GDM1 (cell line): Measurements from ENCODE around the gene S100A12.
A peak's percentile ranks its signal among the peaks of the same experiment; 100 is the strongest.

ENCODE experiments used
- DNase-seq: peaks from one replicate; lab custom pipeline; 2025; lab: John Stamatoyannopoulos, UW

The S100A12 gene

DNA sequence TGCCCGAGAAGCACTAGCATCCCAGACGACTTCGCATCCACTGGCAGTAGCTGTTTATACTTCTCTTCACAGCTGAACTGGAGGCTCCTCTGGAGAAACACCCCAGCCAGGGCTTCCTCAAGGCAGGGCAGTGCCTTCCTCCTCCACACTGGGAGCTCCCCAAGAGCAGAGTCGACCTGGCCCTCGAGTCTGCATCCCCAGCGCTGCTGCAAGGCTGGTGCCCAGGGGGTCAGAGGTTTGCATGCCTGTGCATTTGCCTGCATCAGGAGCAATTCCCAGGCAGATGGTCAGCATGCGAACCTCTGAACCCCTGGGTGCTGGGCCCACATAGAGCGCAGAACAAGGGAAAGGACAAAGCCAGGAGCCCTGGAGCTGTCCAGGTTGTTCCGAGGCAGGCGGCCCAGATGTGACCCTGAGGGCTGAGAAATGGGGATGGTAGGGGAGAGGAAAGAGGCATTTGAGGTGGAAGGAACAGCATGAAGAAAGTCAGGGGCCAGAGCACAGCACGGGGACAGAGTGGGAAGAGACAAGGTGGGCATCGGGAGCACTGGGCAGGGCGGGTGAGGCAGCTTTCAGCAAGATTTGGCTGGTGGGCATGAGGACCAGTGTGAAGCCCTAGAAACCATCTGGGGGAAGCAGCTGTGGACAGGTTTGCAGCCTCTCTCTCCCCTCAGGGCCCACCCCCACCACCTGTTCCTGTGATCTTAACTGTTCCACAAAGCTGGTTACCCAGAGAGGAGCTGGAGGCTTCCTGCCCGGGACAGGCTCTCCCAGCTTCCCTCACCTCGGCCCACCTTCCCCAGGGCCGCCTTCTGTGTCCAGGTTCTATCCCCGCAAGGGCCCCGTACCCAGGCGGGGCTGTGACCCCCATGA is 21.9 kb upstream of the S100A12 start:
- no peak for DNase-seq

DNA sequence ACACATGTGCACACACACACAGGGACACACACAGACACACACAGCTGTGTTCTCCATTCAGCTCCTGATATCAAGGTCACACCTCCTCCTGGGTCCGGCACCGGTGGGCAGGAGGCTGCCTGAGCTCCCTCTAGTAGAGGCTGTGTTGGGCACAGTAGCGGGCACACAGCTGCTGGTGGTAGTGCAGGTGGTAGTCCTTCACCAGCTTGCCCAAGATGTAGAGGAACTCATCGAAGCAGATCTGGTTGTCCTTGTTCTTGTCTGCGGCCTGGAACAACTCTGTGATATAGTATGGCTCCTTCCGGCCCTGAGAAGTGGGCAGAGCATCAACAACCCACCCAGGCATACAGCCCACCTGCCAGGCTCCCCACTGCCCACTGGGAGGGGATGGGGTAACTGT is 21.0 kb upstream of the S100A12 start:
- no peak for DNase-seq

DNA sequence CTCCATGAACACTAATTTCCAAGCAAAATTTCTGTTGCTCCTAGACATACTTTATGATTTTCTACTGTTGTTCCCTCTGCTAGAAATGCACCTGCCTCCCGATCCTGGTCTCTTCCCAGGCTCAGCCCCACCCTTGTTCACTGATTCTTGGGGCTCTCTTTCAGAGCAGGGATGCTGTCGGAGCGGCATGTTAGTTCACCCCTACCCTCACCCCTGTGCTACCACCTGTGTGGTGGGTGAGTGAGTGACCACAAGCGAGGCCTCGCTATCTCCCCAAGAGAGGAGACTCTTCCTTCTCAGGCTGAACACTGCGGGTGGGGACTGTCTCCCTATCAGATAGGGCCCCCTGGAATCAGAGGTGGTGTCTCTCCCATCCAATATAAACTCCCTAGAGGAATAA is 20.4 kb upstream of the S100A12 start:
- no peak for DNase-seq

DNA sequence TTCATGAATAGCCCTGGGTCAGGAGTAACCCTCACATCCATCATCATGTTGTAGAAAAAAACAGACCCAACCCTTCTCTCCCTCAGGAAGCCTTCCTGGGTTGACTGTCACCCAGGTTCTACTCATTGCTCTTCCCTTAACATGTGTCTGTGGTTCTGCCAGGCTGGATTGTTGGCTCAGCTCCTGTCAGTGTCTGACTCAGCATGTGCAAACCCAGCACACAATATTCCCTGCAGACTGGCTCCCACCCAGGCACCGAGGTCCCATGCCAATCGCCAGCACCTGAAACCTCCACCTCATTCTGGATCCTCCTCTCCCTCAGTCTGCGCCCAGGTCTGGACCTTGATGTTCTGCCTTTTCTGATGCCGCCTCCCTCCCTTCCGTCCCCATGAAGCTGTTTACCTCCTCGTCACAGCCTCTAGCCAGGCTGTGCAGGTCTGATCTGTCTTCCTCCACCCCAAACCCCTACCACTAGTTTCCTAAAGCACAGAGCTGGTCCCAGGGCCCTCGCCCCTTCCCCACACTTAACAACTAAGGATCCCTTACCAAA is 19.8 kb upstream of the S100A12 start:
- DNase-seq: no peak

DNA sequence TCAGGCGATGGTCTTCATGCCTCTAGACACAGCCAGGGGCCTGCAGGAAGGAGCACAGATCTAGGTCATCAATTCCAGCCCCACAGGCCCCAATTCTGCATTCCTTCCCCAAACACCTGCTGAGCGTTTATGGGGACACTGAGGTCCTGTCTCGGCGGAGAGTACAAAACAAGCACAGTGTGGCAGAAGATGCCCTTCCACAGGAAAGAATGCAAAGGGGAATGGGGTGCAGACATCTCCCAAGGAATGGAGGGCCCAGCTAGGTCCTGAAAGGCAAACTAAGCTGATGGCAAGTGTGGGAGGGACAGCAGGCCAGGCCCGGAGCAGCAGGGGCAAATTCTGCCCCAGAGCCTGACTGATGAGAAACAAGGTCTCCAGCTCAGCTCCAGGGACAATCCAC is 19.0 kb upstream of the S100A12 start:
- DNase-seq: no peak

DNA sequence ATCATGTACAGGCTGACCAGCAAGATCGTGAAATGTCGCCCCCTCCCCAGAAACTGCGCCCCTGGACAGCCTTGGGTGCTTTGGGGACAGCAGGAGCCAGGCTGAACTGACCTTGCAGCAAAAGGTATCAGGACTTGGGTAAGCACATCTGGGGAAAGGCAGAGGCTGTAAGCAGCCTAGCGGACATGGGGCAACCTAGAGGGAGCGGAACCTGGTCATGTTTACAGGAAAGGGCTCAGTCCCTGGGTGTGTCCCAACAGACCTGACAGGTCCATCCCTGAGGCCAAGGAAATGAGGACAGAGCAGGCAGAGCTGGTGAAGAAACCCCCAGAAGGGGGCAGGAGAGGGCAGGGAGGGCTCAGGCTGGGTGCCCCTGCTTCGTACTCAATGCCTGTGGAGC is 18.5 kb upstream of the S100A12 start:
- no peak for DNase-seq

DNA sequence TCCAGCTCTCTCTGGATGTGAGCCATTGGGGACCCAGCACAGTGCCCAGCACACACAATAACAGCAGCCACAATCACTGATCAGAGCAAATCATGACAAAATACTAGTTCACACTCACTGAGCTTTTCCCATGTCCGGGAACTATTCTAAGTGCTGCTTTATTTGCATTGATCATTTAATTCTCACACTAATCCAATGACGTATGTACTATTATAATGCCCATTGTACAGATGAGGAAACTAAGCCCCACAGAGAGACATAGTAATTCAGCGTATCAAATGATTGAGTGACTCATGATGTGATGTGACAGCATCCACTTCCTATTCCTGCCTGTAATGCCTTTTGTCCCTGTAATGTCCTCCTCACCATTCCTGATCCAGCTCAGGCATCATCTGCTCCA is 17.4 kb upstream of the S100A12 start:
- no peak for DNase-seq

DNA sequence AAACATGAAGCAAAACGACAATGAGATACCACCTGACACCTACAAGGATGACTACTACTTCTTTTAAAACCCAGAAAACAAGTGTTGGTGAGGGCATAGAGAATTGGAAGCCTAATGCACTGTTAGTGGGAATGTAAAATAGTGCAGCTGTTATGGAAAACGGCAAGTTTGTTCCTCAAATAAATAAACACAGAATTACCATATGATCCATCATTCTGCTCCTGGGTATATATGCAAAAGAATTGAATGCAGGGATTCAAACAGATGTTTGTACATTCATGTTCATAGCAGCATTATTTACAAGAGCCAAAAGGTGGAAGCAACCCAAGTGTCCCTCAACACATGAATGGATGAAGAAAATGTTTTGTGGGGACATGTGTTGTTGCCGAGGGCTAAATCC is 16.8 kb upstream of the S100A12 start:
- no peak for DNase-seq

DNA sequence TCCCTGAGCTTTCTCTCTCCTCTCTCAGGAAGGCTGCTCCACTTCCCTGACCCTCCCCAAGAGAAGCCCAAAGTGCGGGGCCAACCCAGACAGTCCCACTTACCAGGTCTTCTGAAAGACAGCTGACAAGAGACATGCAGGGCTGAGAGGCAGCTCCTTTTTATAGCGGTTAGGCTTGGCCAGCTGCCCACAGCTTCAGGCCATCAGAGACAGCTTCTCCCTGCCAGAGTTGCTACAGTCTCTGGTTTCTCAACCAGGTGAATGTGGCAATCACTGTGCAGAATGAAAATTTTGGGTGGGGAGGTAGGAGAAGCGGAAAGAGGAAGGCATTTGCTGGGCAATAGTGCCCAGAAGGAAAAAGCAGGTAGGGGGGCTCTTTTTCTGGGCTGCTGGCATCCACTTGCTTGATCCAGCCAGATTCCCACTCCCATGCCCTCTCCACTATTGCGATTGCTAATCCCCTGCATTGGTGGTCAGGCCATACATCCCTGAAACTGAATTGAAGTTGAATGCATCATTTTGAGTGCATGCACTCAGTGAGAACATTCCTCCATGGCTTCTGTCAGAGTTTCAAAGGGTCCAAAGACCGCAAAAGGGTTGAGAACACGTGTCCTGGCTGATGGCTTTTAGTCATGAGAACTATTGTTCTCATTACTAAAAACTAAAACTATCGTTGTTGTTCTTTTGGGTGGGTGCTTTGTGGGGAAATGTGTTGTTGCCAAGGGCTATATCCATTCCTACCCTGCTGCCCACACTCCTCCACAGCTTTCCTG is 15.7 kb upstream of the S100A12 start, which contains the start of gene S100A8:
TSS of gene S100A8 (minus strand) at position 136 of the 773 bp plus-strand sequence. CDS start 538 bp downstream, outside the sequence.
- no peak for DNase-seq

DNA sequence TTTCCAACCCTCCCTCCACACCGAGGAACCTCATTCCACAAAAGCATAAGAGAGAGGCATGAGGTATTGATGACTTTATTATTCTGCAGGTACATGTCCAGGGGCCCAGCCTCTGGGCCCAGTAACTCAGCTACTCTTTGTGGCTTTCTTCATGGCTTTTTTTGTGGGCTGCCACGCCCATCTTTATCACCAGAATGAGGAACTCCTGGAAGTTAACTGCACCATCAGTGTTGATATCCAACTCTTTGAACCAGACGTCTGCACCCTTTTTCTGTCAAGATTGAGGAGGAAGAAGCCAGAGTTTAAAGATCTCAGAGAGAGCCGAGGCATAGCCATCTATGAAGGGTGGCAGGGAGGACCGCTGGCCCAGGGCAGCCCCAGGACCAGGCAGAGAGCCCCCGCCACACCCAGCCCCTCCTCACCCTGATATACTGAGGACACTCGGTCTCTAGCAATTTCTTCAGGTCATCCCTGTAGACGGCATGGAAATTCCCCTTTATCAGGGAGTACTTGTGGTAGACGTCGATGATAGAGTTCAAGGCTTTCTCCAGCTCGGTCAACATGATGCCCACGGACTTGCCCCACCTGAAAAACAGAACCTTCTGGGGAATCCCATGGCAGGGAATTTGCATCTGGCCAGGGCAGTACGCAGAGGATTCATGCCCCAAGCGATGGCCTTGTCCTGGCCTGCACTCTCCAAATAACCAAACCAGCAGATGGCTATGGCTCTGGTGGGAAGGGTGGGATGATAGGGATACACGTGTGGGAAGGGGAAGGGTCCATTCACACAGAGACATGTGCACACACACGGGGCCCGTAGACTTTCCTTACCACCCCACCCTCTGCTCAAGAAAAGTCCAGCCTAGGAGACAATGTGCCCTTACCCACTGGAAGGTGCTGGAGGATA is 14.8 kb upstream of the S100A12 start:
- DNase-seq: no peak

DNA sequence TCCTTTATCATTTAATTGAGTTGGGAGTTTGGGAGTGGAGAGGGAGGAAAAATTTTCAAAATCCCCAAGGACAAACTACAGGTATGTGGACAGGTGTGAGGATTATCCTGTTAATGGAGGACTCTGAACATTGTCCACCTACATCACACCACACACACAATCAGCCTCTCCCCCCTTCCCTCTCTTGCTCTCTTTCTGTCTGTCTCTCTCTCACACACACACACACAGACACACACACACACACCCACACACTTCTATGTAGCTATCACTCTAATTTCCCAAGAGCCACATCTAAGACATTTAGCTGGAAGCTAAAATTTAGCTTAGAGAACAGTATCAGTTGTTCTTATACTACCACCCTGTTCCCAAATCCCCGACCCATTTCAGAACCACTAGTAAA is 14.0 kb upstream of the S100A12 start:
- DNase-seq: no peak

DNA sequence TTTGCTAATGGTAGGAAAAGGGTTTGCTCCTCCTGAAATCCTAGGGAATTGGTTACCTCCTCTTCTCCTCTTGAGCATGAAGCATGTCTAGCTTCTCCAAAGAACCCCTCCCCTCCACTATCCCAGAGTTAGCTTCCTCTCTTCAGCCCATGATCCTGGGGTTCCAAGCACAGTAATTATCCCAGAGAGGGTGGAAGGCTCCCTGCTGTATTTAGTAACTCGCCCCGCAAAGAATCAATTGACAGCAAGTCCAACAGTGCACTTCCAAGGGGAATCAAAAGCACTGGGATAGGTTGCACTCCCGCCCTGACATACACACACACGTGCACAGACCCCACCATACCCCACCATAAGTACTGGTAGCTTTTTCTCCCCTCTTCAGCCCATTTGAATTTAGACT is 12.4 kb upstream of the S100A12 start:
- no peak for DNase-seq

DNA sequence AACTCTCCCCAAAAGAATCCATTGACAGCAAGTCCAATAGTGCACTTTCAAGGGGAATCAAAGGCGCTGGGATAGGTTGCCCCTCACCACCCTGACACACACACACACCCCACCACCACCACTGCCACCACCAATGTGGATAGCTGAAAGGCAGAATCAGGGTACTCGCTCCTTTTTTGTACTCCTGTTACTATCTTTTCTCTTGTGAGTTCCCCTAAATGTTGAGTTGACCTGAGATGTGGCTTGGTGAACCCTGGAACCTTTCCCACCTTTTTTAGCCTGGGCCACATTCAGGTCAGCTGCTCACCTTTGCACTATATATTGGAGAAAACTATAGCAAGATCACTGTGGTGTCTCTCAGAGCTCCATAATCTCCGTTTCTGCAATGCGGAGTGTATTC is 11.6 kb upstream of the S100A12 start:
- no peak for DNase-seq

DNA sequence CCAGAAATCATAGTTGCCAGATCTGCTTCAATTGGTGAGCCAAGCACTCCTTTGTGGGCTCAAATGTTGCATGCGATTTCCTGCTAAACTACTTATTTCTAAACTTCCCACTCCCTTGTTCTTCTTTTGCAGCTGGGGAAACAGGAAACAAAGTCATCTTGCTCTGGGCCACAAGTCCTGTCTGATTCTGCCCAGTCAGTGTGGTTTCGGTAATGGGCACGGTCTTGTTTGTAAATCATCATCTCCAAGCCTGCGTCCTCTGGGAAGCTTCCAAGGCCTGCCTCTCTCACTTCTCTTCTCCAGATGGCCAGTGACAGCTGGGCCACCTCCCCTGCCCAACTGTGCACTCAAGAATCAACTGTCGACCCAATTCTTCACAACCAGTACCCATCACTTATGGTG is 11.1 kb upstream of the S100A12 start:
- peak; percentile 50 for DNase-seq

DNA sequence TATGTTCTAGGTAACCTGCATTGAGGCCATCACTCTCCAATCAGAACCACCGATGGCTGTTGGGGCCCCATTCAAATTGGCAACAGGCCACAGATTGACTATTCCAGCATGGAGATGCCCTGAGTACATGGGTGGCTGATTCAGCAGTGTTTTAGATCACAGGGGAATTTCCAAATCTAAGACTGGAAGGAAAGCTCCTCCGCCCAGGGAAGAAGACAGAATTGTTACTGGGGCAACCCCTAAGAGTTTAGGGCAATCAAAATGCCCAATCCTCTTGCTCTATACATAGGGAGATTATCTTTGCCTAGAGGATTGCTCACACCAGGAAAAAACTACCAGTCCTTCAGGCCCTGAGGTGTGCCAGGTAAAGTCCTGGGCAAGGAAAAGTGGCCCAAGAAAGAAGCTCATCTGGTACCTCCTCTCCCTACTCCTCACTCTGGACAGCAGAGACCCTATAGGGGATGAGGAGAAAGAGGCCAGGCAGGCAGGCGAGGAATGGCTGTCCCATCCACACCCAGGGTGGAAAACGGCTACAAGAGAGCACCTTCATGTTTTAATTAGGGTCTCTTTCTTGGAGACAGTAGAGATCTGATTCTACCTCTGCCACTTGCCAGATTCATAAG is 9.6 kb upstream of the S100A12 start:
- DNase-seq: no peak

DNA sequence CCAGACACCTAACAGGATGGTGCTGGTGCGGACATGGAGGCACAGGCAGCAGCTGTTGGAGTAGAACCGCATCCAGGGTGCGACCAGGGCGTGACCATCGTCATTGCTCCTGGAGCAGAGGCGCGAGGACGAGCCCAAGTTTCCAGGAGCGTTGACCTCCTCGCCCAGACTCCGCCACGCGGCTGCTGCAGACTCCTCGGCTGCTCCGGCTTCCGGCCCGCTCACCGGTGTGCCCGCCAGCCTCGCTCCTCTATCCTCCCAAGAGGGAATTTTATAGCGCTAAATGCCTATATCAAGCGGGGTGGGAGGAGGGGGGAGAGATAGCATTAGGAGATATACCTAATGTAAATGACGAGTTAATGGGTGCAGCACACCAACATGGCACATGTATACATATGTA is 5.3 kb upstream of the S100A12 start:
- DNase-seq: no peak

DNA sequence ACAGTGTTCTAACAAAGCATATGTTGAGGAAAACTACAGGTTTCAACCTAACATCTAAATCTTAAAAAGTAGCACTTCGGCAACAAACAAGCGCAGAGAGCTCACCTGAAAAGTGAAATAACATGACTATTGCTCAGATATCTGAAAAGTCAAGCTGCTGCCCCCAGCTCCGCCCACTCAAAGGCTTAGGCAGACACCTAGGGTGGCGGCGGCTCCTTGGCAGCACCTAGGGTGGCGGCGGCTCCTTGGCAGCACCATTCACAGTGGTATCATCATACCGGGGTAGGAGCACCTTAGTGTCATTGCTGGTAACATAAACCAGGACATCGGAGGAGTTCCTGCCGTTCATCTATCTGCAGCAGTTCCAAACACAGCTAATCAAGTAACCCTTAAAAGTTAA is 4.2 kb upstream of the S100A12 start:
- DNase-seq: no peak

DNA sequence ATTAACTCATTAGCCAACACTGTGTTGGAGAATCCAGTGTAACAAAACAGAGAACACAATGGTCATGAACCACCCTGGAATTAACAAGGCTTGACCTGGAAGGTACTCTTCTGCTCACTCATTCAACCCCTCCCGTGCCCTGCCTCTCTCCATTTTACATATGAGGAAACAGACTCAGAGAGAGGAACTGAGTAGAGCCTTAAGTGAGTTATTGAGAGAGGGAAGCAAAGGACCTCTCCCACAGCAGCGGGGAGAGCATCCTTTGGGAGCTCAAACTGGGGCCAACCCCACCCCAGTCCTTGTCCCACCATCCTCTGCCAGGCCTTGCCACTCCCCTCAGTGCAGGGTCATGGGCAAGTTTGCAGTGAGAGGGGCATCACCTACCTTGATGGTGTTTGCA is 1.4 kb downstream of the S100A12 start:
- DNase-seq: no peak

DNA sequence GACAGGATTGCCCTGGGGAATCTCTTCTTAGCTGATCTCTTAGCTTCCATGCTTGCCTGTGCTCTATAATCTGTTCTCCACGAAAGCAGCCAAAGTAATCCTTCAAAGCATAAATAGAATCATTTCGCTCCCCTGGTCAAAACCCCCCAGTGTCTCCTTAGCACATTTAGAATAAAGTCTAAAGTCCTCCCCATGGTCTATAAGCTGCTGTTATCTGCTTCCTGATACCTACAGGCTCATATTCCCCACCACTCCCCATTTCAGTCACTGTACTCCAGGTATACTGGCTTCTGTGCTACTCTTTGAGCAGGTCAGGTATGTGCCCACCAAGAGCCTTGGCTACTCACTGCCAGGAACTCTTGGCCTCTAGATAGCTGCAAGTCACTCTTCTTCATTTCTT is 2.9 kb downstream of the S100A12 start:
- DNase-seq: no peak

DNA sequence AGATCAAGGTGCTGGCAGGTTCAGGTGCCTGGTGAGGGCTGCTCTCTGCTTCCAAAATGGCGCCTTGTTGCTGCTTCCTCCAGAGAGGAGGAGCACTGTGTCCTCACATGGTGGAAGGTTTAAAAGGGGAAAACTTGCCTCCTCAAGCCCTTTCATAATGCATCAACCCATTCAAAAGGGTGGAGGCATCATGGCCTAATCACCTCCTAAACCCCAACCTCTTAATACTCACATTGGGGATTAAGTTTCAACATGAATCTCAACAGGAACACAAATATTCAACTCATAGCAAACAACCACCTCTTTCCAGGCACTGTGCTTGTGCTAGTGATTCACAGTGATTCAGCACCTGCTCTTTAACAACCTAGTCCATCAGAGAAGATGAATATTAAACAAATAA is 4.2 kb downstream of the S100A12 start:
- DNase-seq: no peak

DNA sequence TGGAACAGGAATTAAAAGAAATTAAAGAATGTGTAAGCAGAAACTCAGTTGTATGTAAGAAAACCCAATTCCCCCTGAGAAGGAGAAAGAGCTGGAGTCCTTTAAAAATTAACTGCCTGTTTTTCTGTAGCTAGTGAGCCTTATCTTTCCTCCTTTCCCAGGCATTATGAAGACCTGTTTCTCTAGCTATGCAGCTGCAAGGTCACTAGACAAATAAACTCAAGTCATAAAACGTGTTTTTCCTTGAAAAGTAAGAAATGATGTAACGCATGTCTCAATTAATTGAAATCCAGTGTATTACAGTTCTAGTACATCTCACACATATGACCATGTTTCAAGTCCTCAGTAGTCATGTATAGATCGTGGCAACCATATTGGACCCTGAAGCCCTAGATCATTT is 5.3 kb downstream of the S100A12 start:
- DNase-seq: no peak

DNA sequence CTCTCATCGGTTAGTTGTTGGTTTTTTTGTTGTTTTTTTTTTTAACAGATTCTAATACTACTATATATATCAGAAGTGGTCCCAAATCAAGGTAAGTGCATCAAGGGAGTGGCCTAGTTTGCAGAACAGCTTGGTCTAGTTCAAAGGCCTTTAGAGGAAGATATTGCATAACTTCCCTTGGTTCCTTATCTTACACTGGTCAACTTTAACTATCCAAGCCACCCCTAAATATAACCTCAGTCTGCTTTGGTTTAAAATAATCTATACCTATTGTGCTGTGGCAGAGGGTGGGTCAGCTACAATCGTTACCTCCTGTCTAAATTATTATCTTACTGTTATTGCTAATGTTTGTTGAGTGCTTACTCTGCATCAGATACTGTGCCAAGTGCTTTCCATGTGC is 6.9 kb downstream of the S100A12 start:
- DNase-seq: no peak
